Loucy (cell line): ENCODE data around the gene SENP7.
"Not testable (repeated sequence)": the region's sequence is repeated elsewhere in the genome, so short reads cannot be mapped to it uniquely, and the experiment has no call there.

Source experiments
- CTCF ChIP-seq: fragments of 200-600 bp; sonication (generic); conservative IDR thresholded peaks from 2 replicates; pipeline ENCODE4 v1.5.1; 2014; ENCODE audit warnings: mild to moderate bottlenecking, antibody characterized with exemption, low read length
- EZH2phosphoT487 ChIP-seq: fragments of 200-600 bp; IDR thresholded peaks from 2 replicates; pipeline ENCODE4 v1.6.1; 2018; ENCODE audit warnings: antibody characterized with exemption, mild to moderate bottlenecking, moderate library complexity, borderline replicate concordance

GRCh38 chr3:101553381-101553780, 40.4 kb upstream of the SENP7 start:
- TF ChIP-seq CTCF, EZH2phosphoT487: not testable (repeated sequence)
